Fibroblast of lung (primary cell): ENCODE measurements around the gene TGM4. TPM values are rescaled to one million over a fixed set of nuclear protein-coding genes. Genes with fewer than 3 reads are reported as not detected.

Experiments
- DNase-seq, 2 donors: peaks; one replicate each; pipeline versions ENCODE4 v3.0.0 to v3.0.0-alpha.2; 2010; ENCODE audit warnings: low read depth in 2 of 2
- H2AFZ ChIP-seq: 2 replicates; pipeline ENCODE4 v1.5.1; 2012; ENCODE audit warnings: low read length, control low read depth, inconsistent platforms
- H3K27ac ChIP-seq: 2 replicates; pipeline ENCODE4 v1.5.1; 2011; ENCODE audit warnings: low read length, control low read depth; ENCODE audit not compliant: insufficient read depth
- H3K27me3 ChIP-seq: 2 replicates; pipeline ENCODE4 v1.5.1; 2011; ENCODE audit warnings: mild to moderate bottlenecking, low read length; ENCODE audit not compliant: control insufficient read depth, insufficient read depth
- H3K36me3 ChIP-seq: 2 replicates; pipeline ENCODE4 v1.5.1; 2011; ENCODE audit warnings: low read length; ENCODE audit not compliant: control insufficient read depth, insufficient read depth
- H3K4me1 ChIP-seq: 2 replicates; pipeline ENCODE4 v1.5.1; 2011; ENCODE audit warnings: low read length; ENCODE audit not compliant: control insufficient read depth, insufficient read depth; ENCODE audit errors: extremely low read depth
- H3K4me2 ChIP-seq: 2 replicates; pipeline ENCODE4 v1.5.1; 2011; ENCODE audit warnings: low read length, control low read depth; ENCODE audit not compliant: insufficient read depth; ENCODE audit errors: extremely low read depth
- H3K4me3 ChIP-seq, 4 experiments: fragments of 200-600 bp in 1 of 4; sonication (generic) in 1 of 4; replicated peaks in 1 of 4; 2 replicates each; pipeline ENCODE4 v1.5.1; 2011 to 2016; ENCODE audit warnings: low read length in 4 of 4, low read depth in 3 of 4, mild to moderate bottlenecking in 3 of 4, control low read depth in 2 of 4, inconsistent platforms in 1 of 4, mixed read lengths in 1 of 4; ENCODE audit not compliant: insufficient read depth in 1 of 4; ENCODE audit errors: control extremely low read depth in 1 of 4
- H3K79me2 ChIP-seq: 2 replicates; pipeline ENCODE4 v1.5.1; 2012; ENCODE audit warnings: mild to moderate bottlenecking, low read length, inconsistent platforms; ENCODE audit not compliant: control insufficient read depth, insufficient read depth
- H3K9ac ChIP-seq: 2 replicates; pipeline ENCODE4 v1.5.1; 2011; ENCODE audit warnings: mild to moderate bottlenecking, low read length, control low read depth; ENCODE audit not compliant: insufficient read depth
- H3K9me3 ChIP-seq: 2 replicates; pipeline ENCODE4 v1.5.1; 2012; ENCODE audit warnings: low read depth, low read length; ENCODE audit not compliant: control insufficient read depth, insufficient read depth
- H4K20me1 ChIP-seq: 2 replicates; pipeline ENCODE4 v1.5.1; 2011; ENCODE audit warnings: low read length; ENCODE audit not compliant: control insufficient read depth, insufficient read depth; ENCODE audit errors: extremely low read depth
- CTCF ChIP-seq, 2 donors: IDR thresholded peaks in 1 of 2; conservative IDR thresholded peaks in 1 of 2; 1 replicate in 1 of 2; 2 replicates in 1 of 2; pipeline ENCODE4 v1.5.1; 2011 to 2012; ENCODE audit warnings: low read length in 2 of 2, control low read depth in 1 of 2, inconsistent platforms in 1 of 2, low read depth in 1 of 2, mild to moderate bottlenecking in 1 of 2
- EZH2 ChIP-seq: IDR thresholded peaks from 2 replicates; pipeline ENCODE4 v1.5.1; 2012; ENCODE audit warnings: low read length, control low read depth, mild to moderate bottlenecking; ENCODE audit errors: missing control alignments
- polyA plus RNA-seq, 2 donors: library from polyadenylated mRNA; depleted of rRNA in 1 of 2; stranded (reverse) in 1 of 2; unstranded in 1 of 2; fragments of >200 nt; gene quantifications; 2 replicates each; pipeline ENCODE4 v1.2.1, GENCODE V29; 2011 to 2012; ENCODE audit warnings: missing spikeins in 1 of 2
- total RNA-seq: library from RNA; depleted of rRNA; stranded (reverse); fragments of >200 nt; gene quantifications from 2 replicates; pipeline ENCODE4 v1.2.1, GENCODE V29; 2014

Gene TGM4
- total and polyA plus RNA-seq, 2 donors (not counting 1 experiment from before 2014, with no cell fraction given) = not detected

- DNase-seq = peak in 1 of 2 donors; percentile 48
- no peak overlapping the region for H3K9ac ChIP-seq
Observed at GRCh38 chr3:44865272-44866035, 9.0 kb upstream of the TGM4 start.

DNA sequence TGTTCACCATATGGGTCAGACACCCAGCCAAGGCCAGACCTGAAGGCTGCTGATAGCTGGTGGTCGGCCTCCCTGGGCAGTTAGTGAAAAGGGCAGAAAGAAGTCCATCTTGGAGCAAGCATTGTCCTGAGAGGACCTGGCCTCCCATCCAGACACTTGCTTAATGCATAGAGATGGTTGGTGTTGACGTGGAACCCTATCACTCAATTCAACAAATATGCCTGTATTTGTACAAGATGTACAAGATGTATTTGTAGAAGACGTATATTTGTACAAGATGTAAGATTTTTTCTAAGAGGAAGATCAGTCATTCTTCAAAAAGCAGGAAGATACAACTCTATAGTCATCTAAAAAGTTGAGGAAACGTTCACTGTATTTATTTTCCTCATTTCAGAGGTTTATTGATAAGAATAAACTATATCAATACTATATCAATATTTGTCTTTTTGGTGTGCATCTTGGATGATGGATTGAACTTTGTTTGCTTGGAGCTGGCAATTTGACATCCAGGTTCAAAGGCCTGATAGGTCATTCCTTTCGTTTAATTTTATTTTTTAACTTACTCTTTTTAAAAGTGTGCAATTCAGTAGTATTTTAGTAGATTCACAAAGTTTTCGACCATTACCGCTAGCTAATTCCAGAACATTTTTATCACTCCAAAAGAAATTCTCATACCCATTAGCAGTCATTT, 6.8 kb upstream of the TGM4 start:
- Histone ChIP-seq H3K9me3 (no peaks in the 10 kb centered on the region), H4K20me1 (no peaks in the 10 kb centered on the region), H3K4me3 (no peak overlapping the region), H3K9ac (no peak overlapping the region), H3K4me2 (no peak overlapping the region), H3K4me1 (no peaks in the 10 kb centered on the region), H3K27ac (no peak overlapping the region), H3K79me2 (peaks cover 1% of the 10 kb centered on the region), H3K36me3 (no peaks in the 10 kb centered on the region), H2AFZ (no peak overlapping the region), H3K27me3 (no peaks in the 10 kb centered on the region)
- DNase-seq = no peak
- no peak for TF ChIP-seq EZH2
- no peak for TF ChIP-seq CTCF (conservative IDR thresholded peaks at IDR 0.05 in 1 of 2, IDR thresholded peaks at IDR 0.05 in 1 of 2; ENCODE audit: low read depth in 1 of 2, low read length in 2 of 2)

More at GRCh38 chr3:44865272-44866035, 9.0 kb upstream of the TGM4 start:
- no peak overlapping the region for H3K27ac ChIP-seq
- H2AFZ ChIP-seq = no peak overlapping the region
- peaks cover 2% of the 10 kb centered on the region for H3K79me2 ChIP-seq
- H3K36me3 ChIP-seq = no peaks in the 10 kb centered on the region
- no peaks in the 10 kb centered on the region for H4K20me1 ChIP-seq
- H3K4me2 ChIP-seq = no peak overlapping the region
- no peaks in the 10 kb centered on the region for H3K4me1 ChIP-seq
- no peaks in the 10 kb centered on the region for H3K27me3 ChIP-seq
- no peak overlapping the region for H3K4me3 ChIP-seq
- TF ChIP-seq CTCF (conservative IDR thresholded peaks at IDR 0.05 in 1 of 2, IDR thresholded peaks at IDR 0.05 in 1 of 2; ENCODE audit: low read depth in 1 of 2, low read length in 2 of 2) (no peak), EZH2 (no peak)
- no peaks in the 10 kb centered on the region for H3K9me3 ChIP-seq

DNA sequence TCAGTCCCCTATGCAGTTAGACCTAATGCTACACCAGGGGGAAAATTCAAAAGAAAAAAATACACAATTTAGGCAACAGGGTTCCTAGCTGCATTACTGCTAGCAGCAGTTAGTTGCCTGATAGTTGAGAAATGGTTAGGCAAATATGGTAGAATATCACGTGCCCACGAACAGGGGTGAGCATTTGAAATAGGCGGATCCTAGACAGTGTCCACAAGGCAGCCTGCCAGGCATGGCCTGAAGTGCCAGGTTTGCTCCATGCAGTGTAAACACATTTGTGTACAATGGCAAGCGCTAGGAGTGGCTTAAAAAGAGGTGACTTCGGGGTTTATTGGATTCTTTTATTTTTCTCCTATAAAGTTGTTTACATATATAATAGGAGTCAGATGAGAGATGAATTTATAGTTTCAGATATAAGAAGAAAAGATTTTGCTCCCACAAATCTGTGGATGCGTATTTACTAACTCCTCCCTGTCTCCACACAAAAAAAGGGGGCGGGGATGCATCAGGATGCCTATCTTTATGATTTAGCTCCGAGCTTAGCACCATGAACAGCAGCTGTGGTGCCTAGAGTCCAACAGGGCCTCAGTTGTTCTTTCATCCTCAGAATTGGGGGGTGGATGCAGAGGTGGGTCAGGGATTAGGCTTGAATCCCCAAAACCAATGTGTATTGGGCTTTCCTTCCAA, 3.9 kb upstream of the TGM4 start:
- H2AFZ ChIP-seq = no peak overlapping the region

More for the DNA sequence above, 3.9 kb upstream of the TGM4 start:
- no peak overlapping the region for H3K4me2 ChIP-seq
- no peaks in the 10 kb centered on the region for H3K36me3 ChIP-seq
- H3K9ac ChIP-seq = no peak overlapping the region
- no peaks in the 10 kb centered on the region for H3K4me1 ChIP-seq
- no peak overlapping the region for H3K4me3 ChIP-seq
- no peaks in the 10 kb centered on the region for H3K79me2 ChIP-seq
- no peaks in the 10 kb centered on the region for H3K9me3 ChIP-seq
- H4K20me1 ChIP-seq = no peaks in the 10 kb centered on the region
- TF ChIP-seq EZH2 (no peak), CTCF (conservative IDR thresholded peaks at IDR 0.05 in 1 of 2, IDR thresholded peaks at IDR 0.05 in 1 of 2; ENCODE audit: low read depth in 1 of 2, low read length in 2 of 2) (no peak)
- H3K27me3 ChIP-seq = no peaks in the 10 kb centered on the region
- no peak for DNase-seq
- no peak overlapping the region for H3K27ac ChIP-seq
